CD4-positive, CD25-positive, alpha-beta regulatory T cell (primary cell): ENCODE data around the gene MAP3K5. TPM values are rescaled to one million over a fixed set of nuclear protein-coding genes. Genes with fewer than 3 reads are reported as not detected.

ENCODE experiments used
- ATAC-seq, 2 donors: fragments of 150-1000 bp; cut with Tn5 transposase; one replicate each; pipeline ENCODE4 v1.10.0; 2021; ENCODE audit warnings: low read depth in 2 of 2, moderate number of reproducible peaks in 2 of 2, moderate library complexity in 1 of 2
- DNase-seq, 3 donors: peaks; one replicate each; pipeline versions ENCODE4 v3.0.0 to v3.0.0-alpha.2; 2012 to 2022; ENCODE audit warnings: mixed read lengths in 1 of 3
- H3K27ac ChIP-seq: one replicate; pipeline ENCODE4 v1.7.0; 2013; ENCODE audit warnings: mild to moderate bottlenecking, low read length; ENCODE audit not compliant: insufficient read depth, poor library complexity, severe bottlenecking
- H3K27me3 ChIP-seq: one replicate; pipeline ENCODE4 v1.7.0; 2013; ENCODE audit warnings: low read length; ENCODE audit not compliant: control insufficient read depth, insufficient read depth
- H3K36me3 ChIP-seq: one replicate; pipeline ENCODE4 v1.7.0; 2013; ENCODE audit warnings: mild to moderate bottlenecking, low read length, moderate library complexity; ENCODE audit not compliant: control insufficient read depth, insufficient read depth
- H3K4me1 ChIP-seq: 2 replicates; pipeline ENCODE4 v1.7.0; 2013; ENCODE audit warnings: mild to moderate bottlenecking, low read length; ENCODE audit not compliant: insufficient read depth, control insufficient read depth, poor library complexity, severe bottlenecking
- H3K4me3 ChIP-seq: one replicate; pipeline ENCODE4 v1.7.0; 2013; ENCODE audit warnings: low read depth, mild to moderate bottlenecking, low read length, moderate library complexity
- H3K9me3 ChIP-seq, 2 experiments: 1 replicate in 1 of 2; 2 replicates in 1 of 2; pipeline ENCODE4 v1.7.0; 2013; ENCODE audit warnings: low read length in 2 of 2, mild to moderate bottlenecking in 1 of 2, moderate library complexity in 1 of 2; ENCODE audit not compliant: control insufficient read depth in 2 of 2
- H3K27ac Mint-ChIP-seq, 3 donors: one replicate each; pipeline ENCODE4 v1.8.0; 2020 to 2022; ENCODE audit warnings: mild to moderate bottlenecking in 3 of 3, mixed read lengths in 3 of 3, moderate library complexity in 2 of 3
- H3K27me3 Mint-ChIP-seq: one replicate; pipeline ENCODE4 v1.8.0; 2022; ENCODE audit warnings: mild to moderate bottlenecking, mixed read lengths
- H3K36me3 Mint-ChIP-seq: one replicate; pipeline ENCODE4 v1.8.0; 2020; ENCODE audit warnings: mixed read lengths
- H3K4me1 Mint-ChIP-seq, 4 donors: one replicate each; pipeline ENCODE4 v1.8.0; 2020 to 2022; ENCODE audit warnings: mixed read lengths in 4 of 4, mild to moderate bottlenecking in 1 of 4
- H3K4me3 Mint-ChIP-seq, 4 donors: one replicate each; pipeline ENCODE4 v1.8.0; 2020 to 2022; ENCODE audit warnings: mild to moderate bottlenecking in 4 of 4, mixed read lengths in 4 of 4, moderate library complexity in 3 of 4
- H3K9me3 Mint-ChIP-seq, 7 donors: one replicate each; pipeline ENCODE4 v1.8.0; 2020 to 2022; ENCODE audit warnings: mixed read lengths in 7 of 7, mild to moderate bottlenecking in 3 of 7, moderate library complexity in 2 of 7
- polyA plus RNA-seq, 4 donors: library from polyadenylated mRNA; unstranded; fragments of 300-500 nt; fragmentation: Illumina TruSeq; gene quantifications; one replicate each; pipeline ENCODE4 v1.2.3, GENCODE V29; 2021
- total RNA-seq: library from RNA; stranded (reverse); gene quantifications from one replicate; pipeline ENCODE4 v1.2.3, GENCODE V29; 2022

The MAP3K5 gene
- total and polyA plus RNA-seq, 5 donors from 2014 or later: 14.4 to 44.0 (median 20.5) TPM

DNA sequence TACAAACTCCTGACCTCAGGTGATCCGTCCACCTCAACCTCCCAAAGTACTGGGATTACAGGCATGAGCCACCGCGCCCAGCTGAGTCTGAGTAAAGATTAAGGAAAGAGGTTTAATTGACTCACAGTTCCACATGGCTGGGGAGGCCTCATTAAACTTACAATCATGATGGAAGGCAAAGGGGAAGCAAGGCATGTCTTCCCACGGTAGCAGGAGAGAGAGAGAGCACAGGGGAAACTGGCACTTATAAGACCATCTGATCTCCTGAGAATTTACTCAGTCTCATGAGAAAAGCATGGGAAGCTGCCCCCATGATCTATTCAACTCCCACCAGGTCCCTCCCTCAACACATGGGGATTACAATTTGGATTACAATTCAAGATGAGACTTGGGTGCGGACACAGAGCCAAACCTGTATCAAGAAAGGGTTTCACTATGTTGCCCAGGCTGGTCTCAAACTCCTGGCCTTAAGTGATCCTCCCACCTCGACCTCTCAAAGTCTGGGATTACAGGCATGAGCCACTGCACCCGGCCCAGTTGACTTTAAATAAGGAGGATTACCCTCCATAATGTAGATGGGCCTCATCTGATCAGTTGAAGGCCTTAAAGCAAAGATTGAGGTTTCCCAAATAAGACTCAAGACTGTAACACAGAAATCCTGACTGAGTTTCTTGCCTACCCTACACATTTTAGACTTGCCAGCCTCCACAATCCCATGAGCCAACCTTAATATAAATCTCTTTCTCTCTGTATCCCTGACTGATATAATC, 17.0 kb upstream of the MAP3K5 start:
- Mint-ChIP-seq H3K4me3 (no peak overlapping the region), H3K4me1 (no peaks in the 10 kb centered on the region), H3K27me3 (peaks cover 5% of the 10 kb centered on the region), H3K36me3 (no peaks in the 10 kb centered on the region), H3K27ac (no peak overlapping the region), H3K9me3 (peaks cover 0 to 2% (median 0%) of the 10 kb centered on the region in 7 donors)
- Histone ChIP-seq H3K27me3 (no peaks in the 10 kb centered on the region), H3K36me3 (no peaks in the 10 kb centered on the region), H3K9me3 (no peaks in the 10 kb centered on the region), H3K4me1 (no peaks in the 10 kb centered on the region), H3K27ac (no peak overlapping the region), H3K4me3 (no peak overlapping the region)
- DNase-seq: no peak
- ATAC-seq: no peak

DNA sequence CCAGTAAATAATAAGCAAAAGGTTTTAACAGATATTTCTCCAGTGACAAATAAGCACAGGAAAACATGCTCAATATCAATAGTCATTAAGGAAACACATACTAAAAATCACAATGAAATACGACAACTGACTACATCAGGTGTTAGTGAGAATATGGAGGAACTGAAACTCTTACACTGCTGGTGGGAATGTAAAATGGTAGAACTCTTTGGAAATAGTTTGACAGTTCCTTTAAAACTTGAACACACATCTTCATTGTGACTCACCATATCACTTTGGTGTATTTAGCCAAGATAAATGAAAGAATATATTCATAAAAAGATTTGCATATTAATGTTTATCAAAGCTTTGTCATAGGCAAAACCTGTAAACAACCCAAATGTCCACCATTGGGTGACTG, 11.3 kb upstream of the MAP3K5 start:
- ATAC-seq (no peak), DNase-seq (no peak)
- Mint-ChIP-seq H3K27me3 (peaks cover 8% of the 10 kb centered on the region), H3K4me3 (peak overlapping the region in 1 of 4 donors; percentile 38), H3K27ac (no peak overlapping the region), H3K9me3 (no peaks in the 10 kb centered on the region), H3K4me1 (no peaks in the 10 kb centered on the region), H3K36me3 (no peaks in the 10 kb centered on the region)
- Histone ChIP-seq H3K4me3 (no peak overlapping the region), H3K9me3 (no peaks in the 10 kb centered on the region), H3K36me3 (no peaks in the 10 kb centered on the region), H3K27me3 (no peaks in the 10 kb centered on the region), H3K27ac (no peak overlapping the region), H3K4me1 (no peaks in the 10 kb centered on the region)

DNA sequence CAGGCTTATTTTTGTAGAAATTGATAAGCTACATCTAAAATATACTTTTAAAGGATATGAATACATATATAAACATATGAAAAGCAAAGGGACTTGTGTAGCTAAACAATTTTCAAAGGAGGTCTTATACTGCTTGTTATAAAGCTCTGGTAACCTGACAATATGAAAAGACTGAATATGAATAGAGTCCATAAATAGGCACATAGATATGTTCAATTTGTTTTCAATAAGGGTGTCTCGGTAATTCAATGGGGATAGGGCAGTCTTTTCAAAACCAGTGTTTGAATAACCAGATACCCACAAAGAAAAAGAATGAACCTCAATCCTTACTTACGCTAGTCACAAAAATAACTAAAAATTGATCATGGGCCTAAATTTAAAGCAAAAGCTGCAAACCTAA, 9.3 kb upstream of the MAP3K5 start:
- no peaks in the 10 kb centered on the region for H3K27me3 ChIP-seq
- H3K4me3 ChIP-seq: no peak overlapping the region
- DNase-seq (no peak), ATAC-seq (no peak)
- no peaks in the 10 kb centered on the region for H3K4me1 ChIP-seq
- Mint-ChIP-seq H3K9me3 (peaks cover 0 to 1% (median 0%) of the 10 kb centered on the region in 7 donors), H3K36me3 (no peaks in the 10 kb centered on the region), H3K27ac (no peak overlapping the region), H3K4me3 (no peak overlapping the region), H3K27me3 (peaks cover 8% of the 10 kb centered on the region), H3K4me1 (no peaks in the 10 kb centered on the region)
- no peaks in the 10 kb centered on the region for H3K36me3 ChIP-seq
- H3K9me3 ChIP-seq: no peaks in the 10 kb centered on the region
- H3K27ac ChIP-seq: no peak overlapping the region

DNA sequence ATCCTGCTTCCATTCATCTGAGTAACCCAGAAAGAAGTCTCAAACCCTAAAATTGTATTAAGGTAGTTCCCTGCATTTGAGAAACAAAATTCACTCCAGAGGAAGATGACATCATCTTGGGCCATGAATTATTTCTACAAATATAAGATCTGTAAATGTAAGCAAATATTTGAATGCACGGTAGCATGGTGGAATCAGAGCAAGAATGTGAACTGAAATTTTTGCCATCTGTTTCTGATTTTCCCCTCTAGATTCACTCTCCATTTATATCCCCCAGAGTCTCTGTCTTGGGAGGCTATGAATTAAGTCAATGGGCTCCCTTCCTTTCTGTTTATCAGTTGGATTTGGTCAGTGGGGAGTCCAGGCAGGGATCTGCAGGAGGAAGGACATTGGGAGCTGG, 5.8 kb upstream of the MAP3K5 start:
- peaks cover 4 to 7% (median 5%) of the 10 kb centered on the region in 4 donors for H3K4me1 Mint-ChIP-seq
- Histone ChIP-seq H3K36me3 (no peaks in the 10 kb centered on the region), H3K27me3 (no peaks in the 10 kb centered on the region), H3K9me3 (no peaks in the 10 kb centered on the region), H3K4me3 (no peak overlapping the region), H3K4me1 (peaks cover 6% of the 10 kb centered on the region), H3K27ac (no peak overlapping the region)
- H3K27me3 Mint-ChIP-seq: peaks cover 8% of the 10 kb centered on the region
- no peak for DNase-seq
- ATAC-seq: no peak
- no peak overlapping the region for H3K27ac Mint-ChIP-seq
- H3K36me3 Mint-ChIP-seq: no peaks in the 10 kb centered on the region
- peaks cover 0 to 1% (median 0%) of the 10 kb centered on the region in 7 donors for H3K9me3 Mint-ChIP-seq
- H3K4me3 Mint-ChIP-seq: peak overlapping the region in 1 of 4 donors; percentile 38

DNA sequence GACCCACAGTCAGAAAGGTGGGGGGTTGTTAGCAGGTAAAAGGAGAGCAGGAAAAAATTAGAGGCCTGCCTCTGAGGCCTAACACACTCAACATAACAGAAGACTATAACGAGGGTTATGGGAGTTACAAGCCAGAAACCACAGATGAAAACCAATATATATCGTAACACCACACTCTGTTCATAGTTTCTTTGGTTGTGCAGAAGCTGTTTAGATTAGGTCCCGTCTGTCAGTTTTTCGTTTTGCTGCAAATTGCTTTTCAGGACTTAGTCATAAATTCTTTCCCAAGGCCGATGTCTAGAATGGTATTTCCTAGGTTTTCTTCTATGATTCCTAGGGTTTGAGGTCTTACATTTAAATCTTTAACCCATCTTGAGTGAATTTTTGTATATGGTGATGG, 3.7 kb upstream of the MAP3K5 start:
- Histone ChIP-seq H3K4me3 (no peak overlapping the region), H3K27me3 (no peaks in the 10 kb centered on the region), H3K36me3 (no peaks in the 10 kb centered on the region), H3K9me3 (no peaks in the 10 kb centered on the region), H3K27ac (no peak overlapping the region), H3K4me1 (peaks cover 8% of the 10 kb centered on the region)
- ATAC-seq: no peak
- DNase-seq: no peak
- Mint-ChIP-seq H3K4me3 (peak overlapping the region in 1 of 4 donors; percentile 37), H3K27me3 (peaks cover under 1% of the 10 kb centered on the region), H3K9me3 (peaks cover 0 to 1% (median 0%) of the 10 kb centered on the region in 7 donors), H3K4me1 (peaks cover 4 to 10% (median 6%) of the 10 kb centered on the region in 4 donors), H3K27ac (no peak overlapping the region), H3K36me3 (no peaks in the 10 kb centered on the region)

DNA sequence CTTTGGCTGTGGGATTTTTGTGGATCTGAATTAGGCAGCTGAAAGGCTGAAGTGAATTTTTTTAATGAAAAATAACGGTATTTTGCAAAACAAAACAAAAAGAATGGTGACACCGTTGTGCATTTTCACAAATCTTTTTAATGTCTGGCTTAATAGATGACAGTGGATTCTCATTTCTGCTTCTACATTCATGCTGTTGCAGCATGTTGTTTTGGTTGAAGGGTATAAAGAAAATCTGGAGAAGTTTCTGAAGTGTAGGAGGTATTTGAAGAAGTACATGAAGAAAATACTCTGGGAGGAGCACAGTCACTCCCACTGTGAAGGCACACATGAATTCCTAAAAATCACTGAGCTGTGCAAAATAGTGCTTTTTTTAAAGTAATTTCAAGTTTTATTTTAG, 3.1 kb upstream of the MAP3K5 start:
- H3K9me3 Mint-ChIP-seq: peaks cover 0 to 1% (median 0%) of the 10 kb centered on the region in 7 donors

DNA sequence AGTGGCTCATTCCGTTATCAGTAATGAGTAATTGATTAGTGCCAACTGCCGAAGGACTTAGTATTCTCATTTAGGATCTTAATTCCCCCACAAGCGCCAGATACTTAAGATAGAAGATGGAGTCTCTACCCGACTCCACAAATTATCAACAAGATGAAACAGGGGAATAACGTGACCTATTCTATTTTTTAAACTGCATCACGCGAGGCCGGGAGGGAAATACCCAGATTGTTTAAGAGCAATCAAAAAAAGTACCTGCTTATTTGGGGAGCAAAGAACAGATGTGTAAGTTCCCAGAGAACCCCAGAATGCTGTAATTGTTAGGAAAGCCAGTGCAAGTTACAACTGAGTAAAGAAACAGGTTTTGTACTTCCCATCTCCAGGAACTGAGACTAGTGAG, 1.1 kb upstream of the MAP3K5 start:
- Histone ChIP-seq H3K27ac (peak overlapping the region; percentile 99), H3K4me3 (peak overlapping the region; percentile 70), H3K36me3 (no peaks in the 10 kb centered on the region), H3K4me1 (peaks cover 32% of the 10 kb centered on the region), H3K9me3 (no peaks in the 10 kb centered on the region), H3K27me3 (no peaks in the 10 kb centered on the region)
- Mint-ChIP-seq H3K36me3 (peaks cover 3% of the 10 kb centered on the region), H3K4me1 (peaks cover 8 to 28% (median 17%) of the 10 kb centered on the region in 4 donors), H3K27me3 (no peaks in the 10 kb centered on the region), H3K9me3 (peaks cover 0 to 1% (median 0%) of the 10 kb centered on the region in 7 donors), H3K27ac (peak overlapping the region; percentile 94 to 98 (median 96)), H3K4me3 (peak overlapping the region; percentile 95 to 99 (median 98))
- peak in 1 of 3 donors; percentile 31 for DNase-seq
- no peak for ATAC-seq

More for the DNA sequence above, 3.1 kb upstream of the MAP3K5 start:
- no peaks in the 10 kb centered on the region for H3K36me3 Mint-ChIP-seq
- no peaks in the 10 kb centered on the region for H3K27me3 Mint-ChIP-seq
- no peaks in the 10 kb centered on the region for H3K27me3 ChIP-seq
- no peaks in the 10 kb centered on the region for H3K36me3 ChIP-seq
- H3K4me1 Mint-ChIP-seq: peaks cover 4 to 10% (median 8%) of the 10 kb centered on the region in 4 donors
- H3K27ac ChIP-seq: no peak overlapping the region
- H3K4me1 ChIP-seq: peaks cover 14% of the 10 kb centered on the region
- peak overlapping the region in 2 of 4 donors; percentile 37 to 45 for H3K4me3 Mint-ChIP-seq
- no peak overlapping the region for H3K27ac Mint-ChIP-seq
- DNase-seq (no peak), ATAC-seq (no peak)
- no peaks in the 10 kb centered on the region for H3K9me3 ChIP-seq
- H3K4me3 ChIP-seq: no peak overlapping the region

DNA sequence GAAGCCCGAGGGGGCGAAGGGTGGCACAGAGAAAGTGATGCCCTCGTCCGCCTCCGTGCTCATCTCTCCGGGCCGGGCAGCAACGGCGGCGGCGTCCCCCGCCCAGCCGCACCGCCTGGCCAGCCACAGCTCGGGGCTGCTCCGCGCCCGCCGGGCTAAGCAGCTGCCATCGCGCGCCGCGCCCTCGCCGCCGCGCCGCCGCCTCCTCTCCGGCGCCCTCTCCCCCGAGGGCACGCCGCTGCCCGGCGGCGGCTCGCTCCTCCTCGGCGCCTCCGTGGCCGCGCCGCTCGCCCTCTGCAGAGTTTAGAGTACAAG, 225 bp downstream of the MAP3K5 start:
- peaks cover 16 to 41% (median 31%) of the 10 kb centered on the region in 4 donors for H3K4me1 Mint-ChIP-seq
- H3K4me3 ChIP-seq: no peak overlapping the region
- H3K9me3 ChIP-seq: no peaks in the 10 kb centered on the region
- H3K36me3 ChIP-seq: no peaks in the 10 kb centered on the region
- H3K27ac ChIP-seq: peak overlapping the region; percentile 99
- H3K4me1 ChIP-seq: peaks cover 42% of the 10 kb centered on the region
- peak in 1 of 2 donors; percentile 1 for ATAC-seq
- H3K27me3 ChIP-seq: no peaks in the 10 kb centered on the region
- peak overlapping the region; percentile 95 to 99 (median 98) for H3K4me3 Mint-ChIP-seq
- DNase-seq: no peak
- no peak overlapping the region for H3K27ac Mint-ChIP-seq
- H3K36me3 Mint-ChIP-seq: peaks cover 3% of the 10 kb centered on the region
- H3K27me3 Mint-ChIP-seq: no peaks in the 10 kb centered on the region
- peaks cover 0 to 1% (median 0%) of the 10 kb centered on the region in 7 donors for H3K9me3 Mint-ChIP-seq
